Activated naive CD8-positive, alpha-beta T cell (primary cell): Measurements from ENCODE around the gene DPP10.
"Not testable (repeated sequence)": the region's sequence is repeated elsewhere in the genome, so short reads cannot be mapped to it uniquely, and the experiment has no call there.

Source experiments
- H3K27ac Mint-ChIP-seq: one replicate; pipeline ENCODE4 v1.8.0; 2021; ENCODE audit warnings: mixed read lengths
- H3K27me3 Mint-ChIP-seq: one replicate; pipeline ENCODE4 v1.8.0; 2021; ENCODE audit warnings: mixed read lengths
- H3K36me3 Mint-ChIP-seq: one replicate; pipeline ENCODE4 v1.8.0; 2021; ENCODE audit warnings: mixed read lengths
- H3K4me1 Mint-ChIP-seq: one replicate; pipeline ENCODE4 v1.8.0; 2021; ENCODE audit warnings: low read depth, mixed read lengths
- H3K4me3 Mint-ChIP-seq: one replicate; pipeline ENCODE4 v1.8.0; 2021; ENCODE audit warnings: mild to moderate bottlenecking, mixed read lengths
- H3K9me3 Mint-ChIP-seq: one replicate; pipeline ENCODE4 v1.8.0; 2021; ENCODE audit warnings: low read depth, mixed read lengths

The DPP10 gene

GRCh38 chr2:114472246-114472645 is 29.8 kb downstream of the DPP10 start:
- H3K27me3 Mint-ChIP-seq: peaks cover 5% of the 10 kb centered on the region
- H3K27ac Mint-ChIP-seq: no peak overlapping the region
- no peaks in the 10 kb centered on the region for H3K4me1 Mint-ChIP-seq
- no peak overlapping the region for H3K4me3 Mint-ChIP-seq
- H3K36me3 Mint-ChIP-seq: no peaks in the 10 kb centered on the region
- no peaks in the 10 kb centered on the region for H3K9me3 Mint-ChIP-seq

DNA sequence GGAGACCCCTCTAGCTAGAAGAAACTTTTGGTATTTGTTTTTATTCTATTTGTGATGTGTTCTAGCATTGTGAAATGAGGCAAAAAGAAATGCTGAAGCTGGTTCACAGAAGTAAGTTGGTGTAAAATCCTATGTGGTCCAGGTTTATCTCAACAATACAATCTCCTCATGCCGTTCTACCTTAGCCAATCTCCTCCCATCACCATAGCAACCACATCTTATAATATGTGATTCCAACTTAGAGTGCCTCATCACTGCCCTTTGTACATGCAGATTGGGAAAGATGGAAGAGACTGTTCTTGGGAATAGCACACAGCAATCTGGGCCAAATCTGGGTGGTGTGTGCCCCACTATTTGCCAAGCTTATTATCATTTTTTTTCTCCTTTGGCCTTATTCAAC is 30.3 kb downstream of the DPP10 start:
- H3K4me1 Mint-ChIP-seq: no peaks in the 10 kb centered on the region
- no peaks in the 10 kb centered on the region for H3K36me3 Mint-ChIP-seq
- H3K27me3 Mint-ChIP-seq: peaks cover 5% of the 10 kb centered on the region
- H3K4me3 Mint-ChIP-seq: no peak overlapping the region
- H3K27ac Mint-ChIP-seq: no peak overlapping the region
- no peaks in the 10 kb centered on the region for H3K9me3 Mint-ChIP-seq

DNA sequence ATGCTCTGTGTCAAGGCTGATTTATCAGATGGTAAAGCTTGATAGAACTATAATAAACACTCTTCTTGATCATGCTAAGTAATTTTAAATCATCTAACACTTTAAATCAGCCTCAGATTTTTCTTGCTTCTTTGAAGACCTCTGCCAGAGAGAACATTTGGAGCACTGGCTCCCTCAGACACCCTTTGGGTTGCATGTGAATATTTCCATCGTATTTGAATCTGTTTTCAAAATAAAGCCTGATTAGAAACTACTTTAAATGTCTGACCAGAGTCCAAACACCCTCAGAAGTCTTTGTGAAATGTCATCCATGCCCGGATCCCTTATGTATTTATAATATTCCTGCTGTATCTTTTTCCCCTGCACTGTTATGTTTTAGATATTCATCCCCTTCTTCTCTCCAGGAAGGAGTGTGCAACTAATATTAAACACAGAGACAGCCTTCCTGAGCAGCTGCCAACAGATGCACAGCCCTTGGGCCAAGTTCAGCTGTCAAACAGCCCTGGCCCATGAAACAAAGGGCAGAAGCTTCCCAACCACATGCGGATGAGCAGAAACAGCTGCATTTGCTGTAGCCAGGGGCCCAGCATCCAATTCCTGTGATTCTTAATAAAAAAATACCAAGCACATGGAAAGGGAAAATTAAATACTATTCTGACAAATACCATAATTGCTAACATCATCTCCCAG is 46.5 kb downstream of the DPP10 start:
- no peak overlapping the region for H3K4me3 Mint-ChIP-seq
- no peaks in the 10 kb centered on the region for H3K9me3 Mint-ChIP-seq
- H3K36me3 Mint-ChIP-seq: no peaks in the 10 kb centered on the region
- H3K27me3 Mint-ChIP-seq: peaks cover 2% of the 10 kb centered on the region
- no peak overlapping the region for H3K27ac Mint-ChIP-seq
- no peaks in the 10 kb centered on the region for H3K4me1 Mint-ChIP-seq

GRCh38 chr2:114495046-114495445 is 52.6 kb downstream of the DPP10 start:
- Mint-ChIP-seq H3K4me3 (no peak overlapping the region), H3K27ac (no peak overlapping the region), H3K4me1 (no peaks in the 10 kb centered on the region), H3K36me3 (no peaks in the 10 kb centered on the region), H3K27me3 (peaks cover 2% of the 10 kb centered on the region), H3K9me3 (no peaks in the 10 kb centered on the region)

DNA sequence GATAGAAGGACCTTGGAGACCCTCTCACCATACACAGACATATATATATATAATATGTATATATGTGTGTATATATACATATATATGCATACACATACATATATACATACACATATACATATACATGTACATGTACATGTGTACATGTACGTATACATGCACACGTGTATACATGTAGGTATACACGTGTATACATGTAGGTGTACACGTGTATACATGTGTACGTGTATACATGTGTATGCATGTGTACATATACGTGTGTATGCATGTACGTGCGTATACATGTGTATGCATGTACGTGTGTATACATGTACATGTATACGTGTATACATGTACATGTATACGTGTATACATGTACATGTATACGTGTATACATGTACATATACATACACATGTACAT is 54.5 kb downstream of the DPP10 start:
- Mint-ChIP-seq H3K36me3 (no peaks in the 10 kb centered on the region), H3K4me1 (no peaks in the 10 kb centered on the region), H3K9me3 (no peaks in the 10 kb centered on the region), H3K27ac (no peak overlapping the region), H3K27me3 (no peaks in the 10 kb centered on the region), H3K4me3 (no peak overlapping the region)

- Mint-ChIP-seq H3K4me3 (no peak overlapping the region), H3K4me1 (no peaks in the 10 kb centered on the region), H3K36me3 (no peaks in the 10 kb centered on the region), H3K27me3 (no peaks in the 10 kb centered on the region), H3K27ac (no peak overlapping the region), H3K9me3 (no peaks in the 10 kb centered on the region)
Measured at GRCh38 chr2:114499101-114499500, 56.7 kb downstream of the DPP10 start.

DNA sequence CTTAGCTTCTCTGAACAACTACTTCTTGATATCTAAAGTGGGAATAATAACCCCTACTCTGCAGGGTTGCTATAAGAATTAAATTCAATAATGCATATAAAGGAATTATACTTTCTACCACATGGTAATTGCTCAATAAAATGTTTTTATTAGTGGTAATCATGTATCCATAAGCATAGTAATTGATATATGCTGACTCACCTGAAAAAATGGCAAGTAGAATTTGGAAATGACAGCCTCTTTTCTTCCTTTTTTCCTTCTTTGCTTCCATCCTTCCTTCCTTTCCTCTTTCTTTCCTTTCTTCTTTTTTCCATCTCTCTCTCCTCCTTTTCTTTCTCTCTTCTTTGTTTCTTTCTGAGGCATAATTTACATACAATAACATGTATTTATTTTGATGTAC is 65.3 kb downstream of the DPP10 start:
- H3K27ac Mint-ChIP-seq: no peak overlapping the region
- no peak overlapping the region for H3K4me3 Mint-ChIP-seq
- no peaks in the 10 kb centered on the region for H3K9me3 Mint-ChIP-seq

GRCh38 chr2:114515882-114516281 is 73.4 kb downstream of the DPP10 start:
- no peaks in the 10 kb centered on the region for H3K36me3 Mint-ChIP-seq
- no peak overlapping the region for H3K4me3 Mint-ChIP-seq
- H3K27me3 Mint-ChIP-seq: peaks cover 3% of the 10 kb centered on the region
- H3K27ac Mint-ChIP-seq: no peak overlapping the region
- H3K4me1 Mint-ChIP-seq: no peaks in the 10 kb centered on the region
- no peaks in the 10 kb centered on the region for H3K9me3 Mint-ChIP-seq

More for the DNA sequence above, 65.3 kb downstream of the DPP10 start:
- Mint-ChIP-seq H3K36me3 (no peaks in the 10 kb centered on the region), H3K27me3 (no peaks in the 10 kb centered on the region), H3K4me1 (no peaks in the 10 kb centered on the region)

- H3K4me1 Mint-ChIP-seq: no peaks in the 10 kb centered on the region
- no peak overlapping the region for H3K27ac Mint-ChIP-seq
- no peak overlapping the region for H3K4me3 Mint-ChIP-seq
- H3K27me3 Mint-ChIP-seq: peaks cover 3% of the 10 kb centered on the region
- no peaks in the 10 kb centered on the region for H3K9me3 Mint-ChIP-seq
- no peaks in the 10 kb centered on the region for H3K36me3 Mint-ChIP-seq
Measured at GRCh38 chr2:114517580-114517979, 75.1 kb downstream of the DPP10 start.

GRCh38 chr2:114518738-114519137 is 76.3 kb downstream of the DPP10 start:
- Mint-ChIP-seq H3K4me3 (no peak overlapping the region), H3K27ac (no peak overlapping the region)

GRCh38 chr2:114522612-114523011 is 80.2 kb downstream of the DPP10 start:
- H3K27ac Mint-ChIP-seq, H3K4me3 Mint-ChIP-seq: not testable (repeated sequence)

More at GRCh38 chr2:114518738-114519137, 76.3 kb downstream of the DPP10 start:
- Mint-ChIP-seq H3K9me3 (no peaks in the 10 kb centered on the region), H3K4me1 (no peaks in the 10 kb centered on the region), H3K27me3 (peaks cover 3% of the 10 kb centered on the region), H3K36me3 (no peaks in the 10 kb centered on the region)

DNA sequence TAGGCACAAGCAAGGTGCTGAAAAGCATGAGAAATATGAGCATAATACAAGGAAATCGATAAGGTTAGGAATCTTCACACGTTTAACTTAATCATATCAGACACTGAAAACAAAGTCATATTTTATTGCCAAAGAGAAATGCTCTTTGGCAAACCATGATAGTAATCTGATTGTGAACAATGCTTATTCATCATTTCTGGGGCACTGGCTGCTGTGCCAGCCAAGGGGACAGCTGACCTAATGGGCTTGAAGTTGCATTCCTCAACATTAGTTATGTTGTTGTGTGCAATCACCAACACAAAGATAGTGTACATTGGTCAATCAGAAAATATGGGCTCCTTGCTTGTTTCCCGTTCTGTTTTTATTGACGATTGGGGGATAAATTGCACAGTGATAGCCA is 83.5 kb downstream of the DPP10 start:
- H3K9me3 Mint-ChIP-seq: no peaks in the 10 kb centered on the region
- H3K27me3 Mint-ChIP-seq: peaks cover 3% of the 10 kb centered on the region
- H3K27ac Mint-ChIP-seq: no peak overlapping the region
- H3K4me1 Mint-ChIP-seq: no peaks in the 10 kb centered on the region
- no peak overlapping the region for H3K4me3 Mint-ChIP-seq
- no peaks in the 10 kb centered on the region for H3K36me3 Mint-ChIP-seq

More at GRCh38 chr2:114522612-114523011, 80.2 kb downstream of the DPP10 start:
- not testable (repeated sequence) for H3K27me3 Mint-ChIP-seq, H3K4me1 Mint-ChIP-seq, H3K36me3 Mint-ChIP-seq, H3K9me3 Mint-ChIP-seq

GRCh38 chr2:114526841-114527240 is 84.4 kb downstream of the DPP10 start:
- Mint-ChIP-seq H3K4me3 (no peak overlapping the region), H3K27me3 (peaks cover 3% of the 10 kb centered on the region), H3K27ac (no peak overlapping the region), H3K4me1 (no peaks in the 10 kb centered on the region), H3K36me3 (no peaks in the 10 kb centered on the region), H3K9me3 (no peaks in the 10 kb centered on the region)

- Mint-ChIP-seq H3K4me1 (no peaks in the 10 kb centered on the region), H3K27me3 (peaks cover 3% of the 10 kb centered on the region), H3K4me3 (no peak overlapping the region), H3K27ac (no peak overlapping the region), H3K9me3 (no peaks in the 10 kb centered on the region), H3K36me3 (no peaks in the 10 kb centered on the region)
Measured at GRCh38 chr2:114527330-114527983, 85.0 kb downstream of the DPP10 start.

- no peak overlapping the region for H3K4me3 Mint-ChIP-seq
- no peaks in the 10 kb centered on the region for H3K4me1 Mint-ChIP-seq
- H3K27ac Mint-ChIP-seq: no peak overlapping the region
- H3K9me3 Mint-ChIP-seq: no peaks in the 10 kb centered on the region
- H3K36me3 Mint-ChIP-seq: no peaks in the 10 kb centered on the region
- peaks cover 7% of the 10 kb centered on the region for H3K27me3 Mint-ChIP-seq
Measured at GRCh38 chr2:114534116-114535084, 92.0 kb downstream of the DPP10 start.
